Measurements from ENCODE around the gene ARPP21.
A peak's percentile ranks its signal among the peaks of the same experiment; 100 is the strongest.

ARPP21 gene

GRCh38 chr3:35639254-35640186 lies at the start of gene ARPP21:
ARPP21 (plus strand) TSS chr3:35639525; CDS start chr3:35681752, 42,227 bp downstream.
- DNase-seq (ENCODE audit: low read depth): no peak
- no peak for TF ChIP-seq CTCF (conservative IDR thresholded peaks at IDR 0.05; ENCODE audit: low read depth, low read length)
- H3K4me3 ChIP-seq (ENCODE audit: low read length): peak within 1 kb of the TSS; percentile 74

GRCh38 chr3:35592589-35593295 lies 46.6 kb upstream of the ARPP21 start:
- no peak for TF ChIP-seq CTCF (conservative IDR thresholded peaks at IDR 0.05; ENCODE audit: low read depth, low read length)
- DNase-seq (ENCODE audit: low read depth): no peak
- H3K4me3 ChIP-seq (ENCODE audit: low read length): no peak overlapping the region

GRCh38 chr3:35594739-35595138 lies 44.6 kb upstream of the ARPP21 start:
- TF ChIP-seq CTCF (conservative IDR thresholded peaks at IDR 0.05; ENCODE audit: low read depth, low read length): no peak
- no peak for DNase-seq (ENCODE audit: low read depth)
- H3K4me3 ChIP-seq (ENCODE audit: low read length): no peak overlapping the region

GRCh38 chr3:35596335-35596995 lies 42.9 kb upstream of the ARPP21 start:
- no peak for TF ChIP-seq CTCF (conservative IDR thresholded peaks at IDR 0.05; ENCODE audit: low read depth, low read length)
- DNase-seq (ENCODE audit: low read depth): no peak
- no peak overlapping the region for H3K4me3 ChIP-seq (ENCODE audit: low read length)

GRCh38 chr3:35597490-35597889 lies 41.8 kb upstream of the ARPP21 start:
- TF ChIP-seq CTCF (conservative IDR thresholded peaks at IDR 0.05; ENCODE audit: low read depth, low read length): no peak
- DNase-seq (ENCODE audit: low read depth): no peak
- no peak overlapping the region for H3K4me3 ChIP-seq (ENCODE audit: low read length)

DNA sequence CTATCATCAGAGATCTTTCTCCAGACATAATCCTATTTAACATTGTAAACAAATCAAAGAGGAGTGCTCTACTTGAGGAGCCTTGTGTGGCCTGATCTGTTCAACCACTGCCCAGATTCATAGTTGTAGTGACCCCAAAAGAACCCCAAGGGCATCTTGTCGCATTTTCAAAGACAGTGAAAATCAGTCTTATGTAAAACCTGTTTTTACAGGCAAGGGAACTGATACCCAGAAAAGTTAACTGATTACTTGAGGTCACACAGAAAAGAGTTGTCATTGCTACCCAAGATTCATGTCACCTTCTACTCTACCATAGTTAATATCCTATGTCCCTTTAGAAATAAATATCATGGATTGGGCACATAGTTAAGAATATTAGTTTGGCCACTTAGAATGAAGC lies 40.5 kb upstream of the ARPP21 start:
- no peak for TF ChIP-seq CTCF (conservative IDR thresholded peaks at IDR 0.05; ENCODE audit: low read depth, low read length)
- DNase-seq (ENCODE audit: low read depth): no peak
- H3K4me3 ChIP-seq (ENCODE audit: low read length): no peak overlapping the region

Data from retinal pigment epithelial cell (primary cell).